GM19438 (cell line): ENCODE data around the gene TYW1.
A peak's percentile ranks its signal among the peaks of the same experiment; 100 is the strongest.
"Not testable (repeated sequence)": the region's sequence is repeated elsewhere in the genome, so short reads cannot be mapped to it uniquely, and the experiment has no call there.

Source experiments
- ATAC-seq: cut with Tn5 transposase; IDR thresholded peaks from one replicate; pipeline ENCODE4 v1.9.1; 2021; ENCODE audit warnings: low read depth; ENCODE audit not compliant: unreplicated experiment

Gene TYW1

GRCh38 chr7:67114483-67115246 is 118.0 kb downstream of the TYW1 start:
- not testable (repeated sequence) for ATAC-seq

DNA sequence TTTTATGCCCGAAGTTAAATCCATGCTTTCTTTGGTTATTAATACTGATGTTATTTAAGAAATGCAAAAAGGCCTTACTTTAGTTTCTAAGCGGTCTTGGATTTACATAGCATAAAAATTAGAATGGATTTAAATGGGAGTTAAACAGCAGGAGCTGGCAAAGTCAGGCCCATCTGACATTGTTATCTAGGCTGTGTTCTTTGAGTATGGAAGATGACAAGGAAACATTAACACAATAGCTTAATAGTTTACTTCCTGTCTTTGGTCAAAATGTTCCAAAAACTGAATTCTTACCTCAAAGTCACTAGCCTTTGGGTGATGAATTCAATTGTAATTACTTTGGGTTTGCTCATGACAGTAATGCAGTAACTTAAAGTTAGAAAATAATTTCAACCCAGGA is 123.9 kb downstream of the TYW1 start:
- not testable (repeated sequence) for ATAC-seq

- ATAC-seq = not testable (repeated sequence)
Measured at GRCh38 chr7:67128257-67128656, 131.6 kb downstream of the TYW1 start.

- not testable (repeated sequence) for ATAC-seq
Measured at GRCh38 chr7:67130766-67131165, 134.1 kb downstream of the TYW1 start.

DNA sequence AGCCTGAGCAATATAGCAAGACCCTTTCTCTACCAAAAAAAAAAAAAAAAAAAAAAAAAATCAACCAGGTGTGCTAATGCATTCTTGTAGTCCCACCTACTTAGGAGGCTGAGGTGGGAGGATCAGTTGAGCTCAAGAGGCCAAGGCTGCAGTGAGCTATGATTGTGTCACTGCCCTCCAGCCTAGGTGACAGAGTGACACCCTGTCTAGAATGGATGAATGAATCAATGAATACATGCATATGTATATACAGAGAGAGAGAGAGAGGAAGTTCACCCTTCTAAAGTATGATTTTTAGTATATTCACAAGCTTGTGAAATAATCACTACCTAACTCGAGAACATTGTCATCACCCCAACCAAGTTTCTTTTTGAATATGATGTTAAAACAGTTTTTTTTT is 138.3 kb downstream of the TYW1 start:
- not testable (repeated sequence) for ATAC-seq

DNA sequence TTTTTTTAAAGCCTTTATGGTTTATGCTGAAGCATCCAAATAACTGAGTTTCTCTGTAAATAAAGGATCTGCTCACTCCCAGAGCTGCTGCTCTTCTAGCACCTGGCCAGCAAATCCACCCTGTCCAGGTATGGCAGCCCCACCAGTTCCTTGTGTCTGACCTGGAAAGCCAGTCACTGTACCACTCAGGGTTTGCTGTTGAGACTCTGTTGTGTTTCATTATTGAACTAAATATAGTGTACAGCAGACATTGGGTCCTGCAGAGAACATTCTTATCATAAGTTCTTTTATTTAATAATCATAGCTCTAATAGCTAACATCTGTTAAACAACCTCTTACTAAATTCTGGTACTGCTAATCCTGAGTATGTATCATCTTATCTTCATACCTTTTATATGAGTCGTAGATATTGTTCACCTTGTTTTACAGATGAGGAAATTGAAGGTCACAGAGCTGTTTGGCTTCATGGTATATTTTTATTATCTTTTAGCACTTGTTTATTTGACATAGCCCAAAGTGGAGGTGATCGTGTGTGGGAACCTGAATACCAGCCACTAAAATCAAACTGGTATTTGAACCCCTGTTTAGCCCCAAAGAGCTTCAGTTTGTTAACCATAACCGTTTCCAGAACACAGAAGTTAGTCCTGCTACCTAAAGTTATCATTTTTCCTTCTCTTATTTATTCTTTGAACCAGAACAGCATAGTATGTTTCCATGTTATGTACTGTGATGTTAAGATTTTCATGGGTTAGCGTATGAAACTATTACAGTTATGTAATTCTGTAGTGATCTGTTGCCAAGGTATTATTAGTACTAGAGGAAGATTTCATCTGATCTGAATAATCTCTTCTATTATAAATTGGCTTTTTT is 139.2 kb downstream of the TYW1 start:
- not testable (repeated sequence) for ATAC-seq

DNA sequence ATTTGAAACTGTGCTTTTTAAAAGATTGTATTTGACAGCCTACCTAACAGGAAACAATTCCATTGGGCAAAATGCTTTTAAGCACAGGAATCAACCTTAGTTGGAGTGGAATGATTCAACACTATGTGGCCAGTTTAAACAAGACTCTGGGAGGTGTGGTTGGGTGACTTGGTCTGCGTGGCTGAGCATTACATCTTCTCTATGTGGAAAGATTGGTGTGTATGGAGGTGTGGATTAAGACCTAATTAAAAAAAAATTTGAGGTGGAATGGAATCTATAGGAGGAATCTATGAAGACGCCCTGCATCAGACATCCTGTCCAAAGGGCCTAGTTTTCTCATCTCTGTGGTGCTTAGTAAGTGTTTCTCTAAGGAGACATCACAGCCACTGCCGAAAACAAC is 140.9 kb downstream of the TYW1 start:
- not testable (repeated sequence) for ATAC-seq

DNA sequence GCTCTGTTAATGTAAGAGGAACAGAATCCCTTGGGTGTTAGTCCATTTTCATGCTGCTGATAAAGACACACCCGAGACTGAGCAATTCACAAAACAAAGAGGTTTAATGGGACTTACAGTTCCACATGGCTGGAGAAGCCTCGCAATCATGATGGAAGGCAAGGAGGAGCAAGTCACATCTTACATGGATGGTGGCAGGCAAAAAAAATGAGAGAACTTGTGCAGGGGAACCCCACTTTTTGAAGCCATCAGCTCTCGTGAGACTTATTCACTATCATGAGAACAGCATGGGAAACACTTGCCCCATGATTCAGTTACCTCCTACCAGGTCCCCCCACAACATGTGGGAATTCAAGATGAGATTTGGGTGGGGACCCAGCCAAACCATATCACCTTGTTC is 143.2 kb downstream of the TYW1 start:
- ATAC-seq = not testable (repeated sequence)

- ATAC-seq = not testable (repeated sequence)
Measured at GRCh38 chr7:67141001-67141400, 144.4 kb downstream of the TYW1 start.

- ATAC-seq = not testable (repeated sequence)
Measured at GRCh38 chr7:67143091-67143786, 146.6 kb downstream of the TYW1 start.

GRCh38 chr7:67145581-67146193 is 149.1 kb downstream of the TYW1 start:
- ATAC-seq = not testable (repeated sequence)

DNA sequence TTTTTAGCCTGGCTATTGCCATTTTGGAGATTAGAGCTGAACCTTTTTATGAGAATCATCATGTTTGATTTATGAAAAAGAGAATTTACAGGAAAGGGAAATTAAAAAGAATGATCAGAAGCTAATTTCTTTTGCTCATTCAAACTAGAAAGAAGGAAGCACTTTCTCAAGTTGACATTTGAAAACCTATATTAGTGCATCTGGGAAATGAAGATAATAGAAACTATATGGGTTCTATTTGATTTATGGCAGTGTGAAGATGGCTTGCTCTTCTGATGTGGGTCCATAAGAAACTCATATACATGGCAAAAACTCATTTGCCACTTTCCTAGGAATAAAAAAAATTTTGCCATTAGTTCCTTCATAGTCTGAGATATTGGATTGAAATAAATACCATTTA is 152.5 kb downstream of the TYW1 start:
- ATAC-seq = not testable (repeated sequence)

GRCh38 chr7:67154374-67154773 is 157.7 kb downstream of the TYW1 start:
- not testable (repeated sequence) for ATAC-seq

- not testable (repeated sequence) for ATAC-seq
Measured at GRCh38 chr7:67156064-67156463, 159.4 kb downstream of the TYW1 start.

DNA sequence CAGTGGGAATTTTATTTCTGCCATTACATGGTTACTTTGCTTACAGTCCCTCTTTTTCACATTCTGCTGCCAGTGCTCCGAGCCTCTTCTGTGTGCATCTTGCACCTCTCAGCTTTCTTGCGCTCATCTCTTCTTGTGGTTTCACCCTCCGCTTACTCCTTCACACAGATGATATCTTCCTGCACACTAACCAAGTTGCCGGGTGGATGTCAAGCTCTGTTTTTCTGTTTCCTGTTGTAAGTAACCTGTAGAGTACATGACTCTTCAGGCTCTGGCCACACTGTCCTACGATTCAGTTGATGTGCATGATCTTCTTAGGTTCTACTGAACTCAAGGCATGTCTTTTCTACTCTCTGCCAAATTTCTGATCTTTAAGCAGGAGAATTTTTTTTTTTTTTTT is 166.7 kb downstream of the TYW1 start:
- ATAC-seq = not testable (repeated sequence)

GRCh38 chr7:67171151-67171550 is 174.5 kb downstream of the TYW1 start:
- peak; percentile 75 for ATAC-seq

DNA sequence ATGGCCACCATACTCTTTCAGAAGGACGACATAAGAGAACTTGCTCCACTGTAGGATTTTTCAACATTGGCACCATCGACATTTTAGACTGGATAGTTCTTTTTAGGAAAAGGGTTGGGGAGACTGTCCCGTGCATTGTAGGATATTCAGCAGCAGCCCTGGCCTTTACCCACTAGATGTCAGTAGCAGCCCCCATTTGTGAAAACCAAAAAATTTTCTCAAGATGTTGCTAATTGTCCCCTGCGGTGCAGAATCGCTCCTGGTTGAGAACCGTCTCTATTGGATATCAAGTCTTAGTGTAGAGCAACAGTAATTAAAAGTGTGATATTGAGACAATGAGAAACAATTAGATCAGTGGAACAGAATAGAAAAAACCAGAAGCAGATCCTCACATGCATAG is 180.1 kb downstream of the TYW1 start:
- ATAC-seq = not testable (repeated sequence)

- ATAC-seq = not testable (repeated sequence)
Measured at GRCh38 chr7:67178915-67179688, 182.5 kb downstream of the TYW1 start.

DNA sequence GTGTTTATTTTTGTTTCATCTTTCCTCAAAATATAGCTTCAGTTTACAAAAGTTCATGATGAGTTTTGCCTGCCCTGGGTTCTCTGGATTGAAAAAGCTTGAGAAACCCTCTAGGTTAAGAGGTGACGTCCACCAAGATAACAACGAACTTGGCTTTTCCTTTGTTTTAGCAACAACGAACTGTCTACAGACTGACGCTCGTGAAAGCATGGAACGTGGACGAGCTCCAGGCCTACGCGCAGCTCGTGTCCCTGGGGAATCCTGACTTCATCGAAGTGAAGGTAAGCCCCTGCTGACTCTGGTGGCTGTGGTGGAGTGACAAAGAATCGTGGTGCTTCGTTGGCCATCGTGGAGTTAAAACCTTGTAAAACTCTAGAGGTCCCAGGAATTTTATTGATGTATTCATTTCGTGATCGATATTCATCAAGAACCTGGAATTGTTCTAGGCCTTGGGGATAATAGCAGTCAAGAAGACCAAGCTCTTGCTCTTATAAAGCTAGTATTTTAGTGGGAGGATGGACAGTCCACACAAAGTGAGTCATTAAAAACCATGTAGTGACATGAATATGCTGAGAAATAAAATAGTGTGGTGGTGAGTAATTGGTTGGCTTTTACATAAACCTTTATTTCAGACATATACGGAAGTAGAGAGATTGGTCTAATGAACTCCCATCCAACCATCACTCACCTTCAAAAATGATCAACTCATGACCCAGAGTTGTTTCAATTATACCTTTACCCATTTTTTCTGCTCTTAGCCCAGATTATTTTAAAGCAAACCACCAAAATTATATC is 186.5 kb downstream of the TYW1 start:
- ATAC-seq = not testable (repeated sequence)
